NCI-H345 treated with DMSO at 0.1 percent for 48 hours (cell line): ENCODE measurements around the gene NPIPB9.
"Not testable (repeated sequence)": the region's sequence is repeated elsewhere in the genome, so short reads cannot be mapped to it uniquely, and the experiment has no call there.

Experiments used
- DNase-seq: peaks from one replicate; lab custom pipeline; 2025; ENCODE audit not compliant: unreplicated experiment; lab: John Stamatoyannopoulos, UW

The NPIPB9 gene

GRCh38 chr16:28751487-28751886 lies at the start of gene NPIPB9:
NPIPB9 (plus strand) TSS chr16:28751787.
- not testable (repeated sequence) for DNase-seq

- DNase-seq: not testable (repeated sequence)
Measured at GRCh38 chr16:28704246-28704645, 47.3 kb upstream of the NPIPB9 start.

GRCh38 chr16:28711220-28712083 lies 40.1 kb upstream of the NPIPB9 start, which contains the start of gene EIF3C:
EIF3C (plus strand) TSS chr16:28711464; CDS start chr16:28711687, 223 bp downstream.
- not testable (repeated sequence) for DNase-seq

GRCh38 chr16:28722852-28723650 lies 28.5 kb upstream of the NPIPB9 start:
- not testable (repeated sequence) for DNase-seq

- not testable (repeated sequence) for DNase-seq
Measured at GRCh38 chr16:28731253-28731652, 20.3 kb upstream of the NPIPB9 start.

- not testable (repeated sequence) for DNase-seq
Measured at GRCh38 chr16:28732455-28733124, 19.0 kb upstream of the NPIPB9 start.

GRCh38 chr16:28739787-28740186 lies 11.8 kb upstream of the NPIPB9 start:
- DNase-seq: not testable (repeated sequence)

- not testable (repeated sequence) for DNase-seq
Measured at GRCh38 chr16:28740631-28741030, 11.0 kb upstream of the NPIPB9 start.

- not testable (repeated sequence) for DNase-seq
Measured at GRCh38 chr16:28741295-28741694, 10.3 kb upstream of the NPIPB9 start.

GRCh38 chr16:28746618-28747350 lies 4.8 kb upstream of the NPIPB9 start:
- not testable (repeated sequence) for DNase-seq

GRCh38 chr16:28749997-28750465 lies 1.6 kb upstream of the NPIPB9 start:
- DNase-seq: not testable (repeated sequence)

GRCh38 chr16:28750469-28751067 lies 1.0 kb upstream of the NPIPB9 start:
- DNase-seq: not testable (repeated sequence)

GRCh38 chr16:28781697-28782096 lies 30.1 kb downstream of the NPIPB9 start:
- DNase-seq: not testable (repeated sequence)

GRCh38 chr16:28782357-28782756 lies 30.8 kb downstream of the NPIPB9 start:
- DNase-seq: not testable (repeated sequence)

GRCh38 chr16:28802235-28803019 lies 50.8 kb downstream of the NPIPB9 start:
- DNase-seq: not testable (repeated sequence)

- DNase-seq: not testable (repeated sequence)
Measured at GRCh38 chr16:28807445-28808120, 56.0 kb downstream of the NPIPB9 start.

- DNase-seq: no peak
Measured at GRCh38 chr16:28820016-28820415, 68.4 kb downstream of the NPIPB9 start.

GRCh38 chr16:28820546-28820945 lies 69.0 kb downstream of the NPIPB9 start:
- DNase-seq: not testable (repeated sequence)
